ENCODE measurements around the gene ARHGEF19. TPM values are rescaled to one million over a fixed set of nuclear protein-coding genes. Genes with fewer than 3 reads are reported as not detected.
A peak's percentile ranks its signal among the peaks of the same experiment; 100 is the strongest.

Gene ARHGEF19
- total RNA-seq, 4 donors from 2014 or later = 15.8 to 27.1 (median 20.6) TPM

DNA sequence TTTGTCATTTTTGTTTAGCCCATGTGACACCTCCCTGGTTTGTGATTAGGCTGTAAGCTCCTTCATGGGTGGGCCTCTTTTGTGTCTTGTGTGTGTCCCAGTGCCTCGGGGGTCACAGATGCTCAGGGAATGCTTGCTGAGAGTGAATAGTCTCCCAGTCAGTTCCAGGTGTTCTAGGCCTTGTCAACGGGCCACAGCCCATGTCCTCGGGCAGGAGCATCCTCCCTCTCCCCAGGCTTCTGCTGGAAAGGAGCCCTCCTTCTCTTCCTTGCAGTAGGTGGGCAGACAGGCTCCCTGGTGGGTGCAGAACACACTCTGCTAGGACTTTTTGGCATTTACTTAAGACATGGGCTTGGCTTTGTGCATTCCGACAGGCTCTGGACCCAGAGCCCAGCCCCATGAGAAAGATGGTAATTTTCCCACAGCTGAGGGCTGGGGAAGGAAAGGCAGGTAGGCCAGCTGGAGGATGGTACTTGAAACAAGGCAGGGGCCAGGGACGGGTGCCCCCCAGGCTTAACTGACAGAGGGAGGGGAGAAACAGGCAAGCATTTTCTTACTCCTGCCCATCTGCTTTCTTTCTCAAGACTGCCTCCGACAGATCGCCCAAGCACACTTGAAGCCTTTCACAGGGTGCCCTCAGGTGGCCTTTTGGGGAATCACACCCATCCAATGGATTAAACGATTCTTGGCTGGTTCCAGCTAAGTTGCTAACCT lies 31.6 kb upstream of the ARHGEF19 start:
- H3K27me3 ChIP-seq = no peaks in the 10 kb centered on the region
- H3K4me1 ChIP-seq = peaks cover 25 to 69% (median 35%) of the 10 kb centered on the region in 3 donors
- intact Hi-C loops (cut with DNase I) = loop anchor here (5.0 to 10.0 kb wide), 2 partner anchors 37 to 169 kb away; partner anchors contain the start of gene FAM131C
- no peak for DNase-seq
- H3K9me3 ChIP-seq = no peaks in the 10 kb centered on the region
- H3K4me3 ChIP-seq = peak overlapping the region in 1 of 4 donors; percentile 16
- peaks cover 0 to 22% (median 5%) of the 10 kb centered on the region in 3 donors for H3K36me3 ChIP-seq
- WGBS, 2 donors = 19 to 24% methylated on average over 5 to 8 of the region's 8 CpGs
- H3K27ac ChIP-seq = peak overlapping the region; percentile 30 to 67 (median 38)
- TF ChIP-seq POLR2A (IDR thresholded peaks at IDR 0.05) = no peak
- TF ChIP-seq, protein P1, sequence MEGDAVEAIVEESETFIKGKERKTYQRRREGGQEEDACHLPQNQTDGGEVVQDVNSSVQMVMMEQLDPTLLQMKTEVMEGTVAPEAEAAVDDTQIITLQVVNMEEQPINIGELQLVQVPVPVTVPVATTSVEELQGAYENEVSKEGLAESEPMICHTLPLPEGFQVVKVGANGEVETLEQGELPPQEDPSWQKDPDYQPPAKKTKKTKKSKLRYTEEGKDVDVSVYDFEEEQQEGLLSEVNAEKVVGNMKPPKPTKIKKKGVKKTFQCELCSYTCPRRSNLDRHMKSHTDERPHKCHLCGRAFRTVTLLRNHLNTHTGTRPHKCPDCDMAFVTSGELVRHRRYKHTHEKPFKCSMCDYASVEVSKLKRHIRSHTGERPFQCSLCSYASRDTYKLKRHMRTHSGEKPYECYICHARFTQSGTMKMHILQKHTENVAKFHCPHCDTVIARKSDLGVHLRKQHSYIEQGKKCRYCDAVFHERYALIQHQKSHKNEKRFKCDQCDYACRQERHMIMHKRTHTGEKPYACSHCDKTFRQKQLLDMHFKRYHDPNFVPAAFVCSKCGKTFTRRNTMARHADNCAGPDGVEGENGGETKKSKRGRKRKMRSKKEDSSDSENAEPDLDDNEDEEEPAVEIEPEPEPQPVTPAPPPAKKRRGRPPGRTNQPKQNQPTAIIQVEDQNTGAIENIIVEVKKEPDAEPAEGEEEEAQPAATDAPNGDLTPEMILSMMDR (IDR thresholded peaks at IDR 0.05) = peak; percentile 82 to 95 (median 90)

DNA sequence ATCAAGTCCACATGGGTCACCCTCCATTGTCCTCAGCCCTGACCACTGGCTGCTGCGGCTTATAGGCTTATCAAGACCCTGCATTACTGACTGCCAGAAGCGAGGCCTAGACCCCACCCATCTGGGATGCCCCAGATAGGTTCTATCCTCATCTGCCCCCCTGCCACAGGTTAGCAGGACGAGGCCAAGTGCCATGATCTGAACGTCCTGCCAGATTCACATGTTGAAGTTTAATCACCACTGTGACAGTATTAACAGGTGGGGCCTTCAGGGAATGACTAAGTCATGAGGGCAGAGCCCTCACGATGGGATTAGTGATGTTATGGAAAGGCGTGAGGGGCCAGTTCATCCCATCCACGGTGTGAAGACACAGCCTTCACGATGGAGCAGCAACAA lies 30.8 kb upstream of the ARHGEF19 start:
- no peaks in the 10 kb centered on the region for H3K27me3 ChIP-seq
- no peak overlapping the region for H3K27ac ChIP-seq
- H3K36me3 ChIP-seq = peaks cover 0 to 22% (median 5%) of the 10 kb centered on the region in 3 donors
- no peak for TF ChIP-seq POLR2A (IDR thresholded peaks at IDR 0.05)
- TF ChIP-seq, protein P1 (IDR thresholded peaks at IDR 0.05) = no peak
- no peak for DNase-seq
- 67 to 72% methylated on average over 2 to 6 of the region's 8 CpGs for WGBS, 2 donors
- peaks cover 16 to 69% (median 26%) of the 10 kb centered on the region in 3 donors for H3K4me1 ChIP-seq
- no peak overlapping the region for H3K4me3 ChIP-seq
- H3K9me3 ChIP-seq = no peaks in the 10 kb centered on the region
- intact Hi-C loops (cut with DNase I) = loop anchor here (5.0 to 10.0 kb wide), 2 partner anchors 36 to 168 kb away; partner anchors contain the start of gene FAM131C

DNA sequence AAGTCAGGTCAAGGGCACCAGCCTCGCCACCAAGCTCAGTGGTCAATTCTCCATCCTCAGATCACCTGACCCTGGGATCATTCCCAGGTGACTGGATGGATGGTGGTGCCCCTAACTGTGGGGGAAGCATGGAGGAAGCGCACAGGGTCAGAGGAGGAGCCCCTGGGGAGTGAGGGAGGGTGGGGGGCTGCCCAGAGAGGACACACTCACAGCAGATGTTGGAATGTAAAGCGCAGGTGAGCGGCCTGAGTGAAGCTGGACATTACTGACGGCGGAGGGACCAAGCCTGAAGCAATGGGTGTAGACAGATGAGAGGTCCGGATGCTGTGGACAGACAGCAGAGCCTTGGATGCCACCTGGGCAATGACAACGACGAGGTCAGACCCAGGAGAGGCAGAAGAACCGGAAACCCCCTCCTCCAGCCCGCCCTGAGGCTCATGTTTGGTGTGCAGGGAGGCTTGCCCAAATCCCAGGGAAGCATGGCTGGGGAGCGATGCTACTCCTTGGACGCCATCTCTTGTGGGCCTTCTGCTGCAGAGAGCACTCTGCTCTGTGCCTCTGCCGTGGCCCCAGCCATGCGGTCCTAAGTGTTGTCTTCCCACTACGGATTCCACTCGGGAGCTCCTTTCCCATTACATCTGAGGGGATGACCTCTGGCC lies 30.2 kb upstream of the ARHGEF19 start:
- Histone ChIP-seq H3K4me3 (no peak overlapping the region), H3K36me3 (peaks cover 0 to 22% (median 5%) of the 10 kb centered on the region in 3 donors), H3K27me3 (no peaks in the 10 kb centered on the region), H3K4me1 (peaks cover 14 to 69% (median 25%) of the 10 kb centered on the region in 3 donors), H3K9me3 (no peaks in the 10 kb centered on the region), H3K27ac (no peak overlapping the region)
- intact Hi-C loops (cut with DNase I) = loop anchor here (5.0 to 10.0 kb wide), 2 partner anchors 35 to 168 kb away; partner anchors contain the start of gene FAM131C
- 76 to 84% methylated on average over 13 to 16 of the region's 17 CpGs for WGBS, 2 donors
- TF ChIP-seq, protein P1 (IDR thresholded peaks at IDR 0.05) = no peak
- no peak for TF ChIP-seq POLR2A (IDR thresholded peaks at IDR 0.05)
- DNase-seq = no peak

DNA sequence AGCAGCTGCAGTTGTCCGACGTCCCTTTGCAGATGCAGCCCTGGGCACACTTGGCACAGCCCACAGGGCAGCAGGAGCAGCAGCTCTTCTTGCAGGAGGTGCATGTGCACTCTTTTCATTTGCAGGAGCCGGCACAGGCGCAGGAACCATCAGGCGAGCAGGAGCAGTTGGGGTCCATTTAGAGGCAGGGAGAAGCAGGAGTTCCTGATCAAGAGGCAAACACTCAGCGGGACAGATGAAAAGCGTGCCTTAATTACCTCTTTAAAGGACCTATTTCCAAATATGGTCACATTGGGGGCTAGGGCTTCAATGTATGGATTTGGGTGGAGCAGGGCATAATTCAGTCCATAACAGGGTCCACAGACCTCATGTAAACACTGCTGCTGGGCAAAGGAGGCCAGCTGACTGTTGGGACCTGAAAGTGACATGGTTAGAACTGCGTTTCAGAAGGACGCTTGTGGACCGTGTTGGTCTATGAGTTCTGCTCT lies 28.8 kb upstream of the ARHGEF19 start:
- no peak for DNase-seq
- intact Hi-C loops (cut with DNase I) = loop anchor here (5.0 to 10.0 kb wide), 2 partner anchors 34 to 166 kb away; partner anchors contain the start of gene FAM131C
- H3K36me3 ChIP-seq = peaks cover 0 to 11% (median 0%) of the 10 kb centered on the region in 3 donors
- TF ChIP-seq POLR2A (IDR thresholded peaks at IDR 0.05) = no peak
- TF ChIP-seq, protein P1 (IDR thresholded peaks at IDR 0.05) = no peak
- 58 to 64% methylated on average over 7 to 10 of the region's 10 CpGs for WGBS, 2 donors
- H3K4me1 ChIP-seq = peaks cover 18 to 69% (median 24%) of the 10 kb centered on the region in 3 donors
- H3K27me3 ChIP-seq = no peaks in the 10 kb centered on the region
- no peak overlapping the region for H3K4me3 ChIP-seq
- no peak overlapping the region for H3K27ac ChIP-seq
- no peaks in the 10 kb centered on the region for H3K9me3 ChIP-seq
